ENCODE data around the gene SH3RF1. TPM values are rescaled to one million over a fixed set of nuclear protein-coding genes. Genes with fewer than 3 reads are reported as not detected.

Gene SH3RF1
- total RNA-seq, 4 donors from 2014 or later = 10.6 to 17.9 (median 13.3) TPM

DNA sequence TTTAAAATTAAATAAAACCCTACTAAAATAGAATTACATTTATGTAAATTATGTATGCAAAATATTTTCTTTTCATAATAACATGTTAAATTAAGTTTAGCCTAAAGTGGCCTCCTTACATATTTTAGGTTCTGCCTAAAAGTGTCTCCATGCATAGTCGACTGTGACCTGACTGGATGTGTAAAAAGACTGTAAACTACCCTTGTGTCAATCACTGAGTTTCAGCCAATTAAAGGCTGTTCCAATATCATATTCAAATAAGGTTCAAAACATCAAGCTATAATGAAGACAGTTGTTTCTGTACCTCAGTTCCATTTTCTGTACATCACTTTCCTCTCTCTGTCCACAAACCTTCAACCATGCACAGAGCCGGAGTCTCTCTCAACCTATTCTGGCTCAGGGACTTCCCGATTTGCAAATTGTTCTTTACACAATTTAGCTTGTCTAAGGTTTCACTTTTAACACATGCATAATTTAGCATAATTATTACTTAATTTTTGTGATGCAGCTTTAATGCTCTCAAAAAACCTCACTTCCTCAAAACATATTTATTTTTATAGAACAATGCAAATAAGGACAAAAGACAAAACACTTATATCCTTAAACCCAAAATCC, 60.1 kb downstream of the SH3RF1 start:
- Histone ChIP-seq H3K4me3 (no peak overlapping the region), H3K36me3 (peaks cover 0 to 6% (median 0%) of the 10 kb centered on the region in 3 donors), H3K9me3 (peaks cover 0 to 3% (median 0%) of the 10 kb centered on the region in 4 donors), H3K27ac (no peak overlapping the region), H3K27me3 (no peaks in the 10 kb centered on the region), H3K4me1 (peaks cover 0 to 20% (median 2%) of the 10 kb centered on the region in 4 donors)
- no peak for DNase-seq (ENCODE audit: low spot score in 2 of 2)
- no peak for TF ChIP-seq EP300 (IDR thresholded peaks at IDR 0.05)
- TF ChIP-seq, protein P1, sequence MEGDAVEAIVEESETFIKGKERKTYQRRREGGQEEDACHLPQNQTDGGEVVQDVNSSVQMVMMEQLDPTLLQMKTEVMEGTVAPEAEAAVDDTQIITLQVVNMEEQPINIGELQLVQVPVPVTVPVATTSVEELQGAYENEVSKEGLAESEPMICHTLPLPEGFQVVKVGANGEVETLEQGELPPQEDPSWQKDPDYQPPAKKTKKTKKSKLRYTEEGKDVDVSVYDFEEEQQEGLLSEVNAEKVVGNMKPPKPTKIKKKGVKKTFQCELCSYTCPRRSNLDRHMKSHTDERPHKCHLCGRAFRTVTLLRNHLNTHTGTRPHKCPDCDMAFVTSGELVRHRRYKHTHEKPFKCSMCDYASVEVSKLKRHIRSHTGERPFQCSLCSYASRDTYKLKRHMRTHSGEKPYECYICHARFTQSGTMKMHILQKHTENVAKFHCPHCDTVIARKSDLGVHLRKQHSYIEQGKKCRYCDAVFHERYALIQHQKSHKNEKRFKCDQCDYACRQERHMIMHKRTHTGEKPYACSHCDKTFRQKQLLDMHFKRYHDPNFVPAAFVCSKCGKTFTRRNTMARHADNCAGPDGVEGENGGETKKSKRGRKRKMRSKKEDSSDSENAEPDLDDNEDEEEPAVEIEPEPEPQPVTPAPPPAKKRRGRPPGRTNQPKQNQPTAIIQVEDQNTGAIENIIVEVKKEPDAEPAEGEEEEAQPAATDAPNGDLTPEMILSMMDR (IDR thresholded peaks at IDR 0.05) = no peak
- TF ChIP-seq POLR2A (IDR thresholded peaks at IDR 0.05) = no peak
- 83 to 89% methylated on average over 3 of the region's 3 CpGs for WGBS, 2 donors

DNA sequence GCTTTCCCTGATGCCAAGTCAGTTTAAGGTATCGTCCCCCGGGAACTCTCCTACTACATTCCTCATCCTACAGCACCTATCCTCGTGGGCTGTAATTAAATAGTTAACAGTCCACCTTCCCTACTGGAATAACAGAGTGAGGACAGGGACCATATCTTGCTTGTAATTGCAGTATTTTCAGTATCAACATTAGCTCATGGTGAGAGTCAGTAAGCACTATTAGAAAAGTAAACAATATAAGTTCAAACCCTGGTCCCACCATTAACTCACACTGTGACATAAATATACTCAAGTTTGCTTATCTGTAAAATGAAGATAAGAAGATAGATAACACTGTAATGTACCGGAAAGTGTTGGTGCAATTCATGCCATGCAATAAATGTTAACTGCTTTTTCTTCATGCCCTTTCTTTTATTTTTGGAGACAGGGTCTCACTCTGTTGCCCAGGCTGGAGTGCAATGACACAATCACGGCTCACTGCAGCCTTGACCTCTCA, 61.3 kb downstream of the SH3RF1 start:
- peaks cover 0 to 5% (median 0%) of the 10 kb centered on the region in 3 donors for H3K36me3 ChIP-seq
- TF ChIP-seq POLR2A (IDR thresholded peaks at IDR 0.05) (no peak), EP300 (IDR thresholded peaks at IDR 0.05) (no peak)
- TF ChIP-seq, protein P1 (IDR thresholded peaks at IDR 0.05) = no peak
- peaks cover 0 to 3% (median 0%) of the 10 kb centered on the region in 4 donors for H3K9me3 ChIP-seq
- 92 to 94% methylated on average over 5 of the region's 5 CpGs for WGBS, 2 donors
- no peak overlapping the region for H3K27ac ChIP-seq
- no peaks in the 10 kb centered on the region for H3K27me3 ChIP-seq
- DNase-seq (ENCODE audit: low spot score in 2 of 2) = no peak
- H3K4me1 ChIP-seq = peaks cover 0 to 32% (median 5%) of the 10 kb centered on the region in 4 donors
- no peak overlapping the region for H3K4me3 ChIP-seq

DNA sequence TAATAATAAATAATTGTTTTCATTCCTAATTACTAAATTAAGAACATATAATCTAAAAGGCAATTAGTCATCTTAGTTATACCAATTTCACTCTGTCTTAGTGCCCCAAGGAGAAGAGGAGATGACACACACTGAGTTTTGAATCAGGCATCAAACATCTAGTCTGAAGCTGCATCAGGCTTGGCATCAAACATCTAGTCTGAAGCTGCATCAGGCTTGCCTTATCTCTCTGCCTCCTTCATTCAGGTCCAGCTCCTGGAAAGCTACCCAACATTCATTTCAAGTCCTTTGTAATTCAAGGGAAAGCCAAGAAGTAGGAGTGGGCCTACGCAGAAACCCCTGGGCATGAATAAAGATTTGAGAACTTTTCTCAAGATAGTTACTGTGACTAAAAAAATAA, 62.2 kb downstream of the SH3RF1 start:
- no peaks in the 10 kb centered on the region for H3K36me3 ChIP-seq
- H3K9me3 ChIP-seq = no peaks in the 10 kb centered on the region
- no peak for DNase-seq (ENCODE audit: low spot score in 2 of 2)
- H3K27me3 ChIP-seq = no peaks in the 10 kb centered on the region
- WGBS, 2 donors = 52 to 77% methylated on average over 1 of the region's 1 CpG
- H3K4me1 ChIP-seq = peaks cover 0 to 40% (median 5%) of the 10 kb centered on the region in 4 donors
- no peak overlapping the region for H3K4me3 ChIP-seq
- TF ChIP-seq EP300 (IDR thresholded peaks at IDR 0.05) = no peak
- TF ChIP-seq, protein P1 (IDR thresholded peaks at IDR 0.05) = no peak
- no peak for TF ChIP-seq POLR2A (IDR thresholded peaks at IDR 0.05)
- H3K27ac ChIP-seq = no peak overlapping the region

DNA sequence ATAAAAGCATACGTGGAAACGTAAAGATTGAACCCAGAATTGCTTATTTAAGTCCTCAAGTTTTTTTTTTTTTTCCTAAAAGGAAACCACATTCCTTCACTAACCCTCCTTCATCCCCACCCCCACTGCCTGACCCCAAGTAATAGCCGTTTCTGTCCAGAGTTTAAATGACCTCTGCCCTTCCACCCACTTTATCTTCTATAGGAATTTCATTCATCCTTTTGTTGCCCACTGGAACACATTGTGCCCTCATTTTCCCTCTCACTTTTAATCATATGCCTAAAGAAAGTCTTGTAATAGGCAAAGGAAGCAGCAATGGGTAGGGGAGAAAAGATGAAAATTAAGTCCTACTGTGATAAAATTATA, 62.7 kb downstream of the SH3RF1 start:
- no peak for TF ChIP-seq EP300 (IDR thresholded peaks at IDR 0.05)
- TF ChIP-seq POLR2A (IDR thresholded peaks at IDR 0.05) = no peak
- TF ChIP-seq, protein P1 (IDR thresholded peaks at IDR 0.05) = no peak
- Histone ChIP-seq H3K36me3 (no peaks in the 10 kb centered on the region), H3K27me3 (no peaks in the 10 kb centered on the region), H3K27ac (no peak overlapping the region), H3K4me1 (peaks cover 0 to 40% (median 5%) of the 10 kb centered on the region in 4 donors), H3K4me3 (no peak overlapping the region), H3K9me3 (no peaks in the 10 kb centered on the region)
- no peak for DNase-seq (ENCODE audit: low spot score in 2 of 2)
- 39 to 44% methylated on average over 3 of the region's 3 CpGs for WGBS, 2 donors

DNA sequence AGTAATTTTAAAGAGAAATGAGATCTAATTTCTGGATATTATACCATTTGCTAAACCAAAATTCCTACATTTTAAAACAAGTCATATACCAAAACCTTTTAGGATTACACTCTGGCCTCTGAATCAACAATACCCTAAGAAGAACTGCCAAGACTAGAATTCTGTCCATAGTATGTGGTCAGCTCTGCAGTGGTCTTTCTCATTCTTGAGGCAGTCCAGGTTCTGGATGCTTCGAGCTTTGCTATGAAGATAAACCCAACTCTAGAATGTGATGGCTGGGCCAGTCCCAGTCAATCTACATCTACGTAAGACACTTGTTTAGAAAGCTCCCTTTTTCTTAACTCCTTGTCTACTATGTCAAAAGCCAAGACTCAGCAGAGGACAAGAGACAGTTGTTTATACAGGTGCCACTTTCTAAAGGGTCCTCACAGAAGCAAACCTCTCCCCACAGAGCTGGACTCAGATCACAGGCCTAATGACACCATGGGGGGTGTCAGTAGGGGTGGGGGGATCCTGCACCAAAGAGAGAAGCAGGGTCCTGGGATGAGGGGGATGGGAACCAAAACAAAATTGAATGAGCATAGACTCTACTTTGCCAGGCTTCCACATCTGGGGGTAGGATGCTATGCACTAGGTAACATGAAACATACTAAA, 63.2 kb downstream of the SH3RF1 start:
- no peaks in the 10 kb centered on the region for H3K9me3 ChIP-seq
- WGBS, 2 donors = 74 to 81% methylated on average over 2 of the region's 2 CpGs
- H3K27me3 ChIP-seq = no peaks in the 10 kb centered on the region
- H3K4me3 ChIP-seq = no peak overlapping the region
- H3K36me3 ChIP-seq = no peaks in the 10 kb centered on the region
- peaks cover 0 to 41% (median 7%) of the 10 kb centered on the region in 4 donors for H3K4me1 ChIP-seq
- no peak for DNase-seq (ENCODE audit: low spot score in 2 of 2)
- TF ChIP-seq POLR2A (IDR thresholded peaks at IDR 0.05) = no peak
- H3K27ac ChIP-seq = no peak overlapping the region
